GM21381 (cell line): ENCODE data around the gene CCDC192.

Experiments used
- ATAC-seq: cut with Tn5 transposase; IDR thresholded peaks from one replicate; pipeline ENCODE4 v1.9.1; 2021; ENCODE audit warnings: mild to moderate bottlenecking, moderate library complexity; ENCODE audit not compliant: unreplicated experiment

The CCDC192 gene

GRCh38 chr5:127805448-127805847, 102.3 kb downstream of the CCDC192 start:
- no peak for ATAC-seq

- ATAC-seq = no peak
Measured at GRCh38 chr5:127806776-127807175, 103.6 kb downstream of the CCDC192 start.

GRCh38 chr5:127809533-127809932, 106.3 kb downstream of the CCDC192 start:
- no peak for ATAC-seq

- no peak for ATAC-seq
Measured at GRCh38 chr5:127810017-127810416, 106.8 kb downstream of the CCDC192 start.

- ATAC-seq = no peak
Measured at GRCh38 chr5:127810707-127811490, 107.7 kb downstream of the CCDC192 start.

- ATAC-seq = no peak
Measured at GRCh38 chr5:127812570-127812969, 109.4 kb downstream of the CCDC192 start.

- no peak for ATAC-seq
Measured at GRCh38 chr5:127813633-127814587, 110.7 kb downstream of the CCDC192 start.

GRCh38 chr5:127814588-127814973, 111.4 kb downstream of the CCDC192 start:
- ATAC-seq = no peak

GRCh38 chr5:127820910-127821553, 117.8 kb downstream of the CCDC192 start:
- ATAC-seq = peak; percentile 98

- no peak for ATAC-seq
Measured at GRCh38 chr5:127821896-127822295, 118.7 kb downstream of the CCDC192 start.

- no peak for ATAC-seq
Measured at GRCh38 chr5:127824126-127824525, 120.9 kb downstream of the CCDC192 start.

- no peak for ATAC-seq
Measured at GRCh38 chr5:127826011-127826410, 122.8 kb downstream of the CCDC192 start.

- ATAC-seq = no peak
Measured at GRCh38 chr5:127827451-127827850, 124.3 kb downstream of the CCDC192 start.

GRCh38 chr5:127830157-127830556, 127.0 kb downstream of the CCDC192 start:
- ATAC-seq = no peak

GRCh38 chr5:127830829-127831598, 127.8 kb downstream of the CCDC192 start:
- ATAC-seq = no peak

- ATAC-seq = no peak
Measured at GRCh38 chr5:127832067-127832466, 128.9 kb downstream of the CCDC192 start.

- no peak for ATAC-seq
Measured at GRCh38 chr5:127834094-127834531, 130.9 kb downstream of the CCDC192 start.

- ATAC-seq = no peak
Measured at GRCh38 chr5:127834554-127834953, 131.4 kb downstream of the CCDC192 start.

GRCh38 chr5:127838661-127839060, 135.5 kb downstream of the CCDC192 start:
- no peak for ATAC-seq

GRCh38 chr5:127839072-127839471, 135.9 kb downstream of the CCDC192 start:
- peak; percentile 34 for ATAC-seq
